ENCODE data around the gene XPO4. TPM values are rescaled to one million over a fixed set of nuclear protein-coding genes. Genes with fewer than 3 reads are reported as not detected.

The XPO4 gene
- total RNA-seq, 4 donors from 2014 or later = 13.2 to 17.9 (median 14.9) TPM

- no peak for TF ChIP-seq CTCF (IDR thresholded peaks at IDR 0.05; ENCODE audit: low read depth)
Measured at GRCh38 chr13:20774746-20775145, 127.8 kb downstream of the XPO4 start.

GRCh38 chr13:20773194-20774080 is 129.1 kb downstream of the XPO4 start, which contains the start of gene EEF1AKMT1:
Gene EEF1AKMT1, minus strand, starts transcription at chr13:20773961. Its CDS starts 16,363 bp downstream, at chr13:20757598.
- no peak for TF ChIP-seq CTCF (IDR thresholded peaks at IDR 0.05; ENCODE audit: low read depth)

- TF ChIP-seq CTCF (IDR thresholded peaks at IDR 0.05; ENCODE audit: low read depth) = no peak
Measured at GRCh38 chr13:20772401-20773131, 130.0 kb downstream of the XPO4 start.

- no peak for TF ChIP-seq CTCF (IDR thresholded peaks at IDR 0.05; ENCODE audit: low read depth)
Measured at GRCh38 chr13:20769834-20770233, 132.7 kb downstream of the XPO4 start.

- no peak for TF ChIP-seq CTCF (IDR thresholded peaks at IDR 0.05; ENCODE audit: low read depth)
Measured at GRCh38 chr13:20769091-20769490, 133.5 kb downstream of the XPO4 start.

GRCh38 chr13:20767309-20767943 is 135.1 kb downstream of the XPO4 start:
- TF ChIP-seq CTCF (IDR thresholded peaks at IDR 0.05; ENCODE audit: low read depth) = no peak

GRCh38 chr13:20760872-20761271 is 141.7 kb downstream of the XPO4 start:
- TF ChIP-seq CTCF (IDR thresholded peaks at IDR 0.05; ENCODE audit: low read depth) = no peak

Data from subcutaneous adipose tissue (tissue), 4 donors.